Muscle layer of duodenum (tissue), 2 donors: ENCODE results near the gene GRID2IP.
"Not testable (repeated sequence)": the region's sequence is repeated elsewhere in the genome, so short reads cannot be mapped to it uniquely, and the experiment has no call there.

Experiments used
- H3K27ac ChIP-seq: one replicate; pipeline ENCODE4 v1.7.0; 2013; ENCODE audit warnings: mild to moderate bottlenecking, low read length
- H3K27me3 ChIP-seq: one replicate; pipeline ENCODE4 v1.7.0; 2013; ENCODE audit warnings: low read depth, mild to moderate bottlenecking, control low read depth, low read length
- H3K36me3 ChIP-seq, 2 donors: one replicate each; pipeline ENCODE4 v1.7.0; 2013; ENCODE audit warnings: low read length in 2 of 2, control low read depth in 1 of 2, mild to moderate bottlenecking in 1 of 2; ENCODE audit not compliant: insufficient read depth in 2 of 2, control insufficient read depth in 1 of 2
- H3K4me1 ChIP-seq, 2 donors: one replicate each; pipeline ENCODE4 v1.7.0; 2013; ENCODE audit warnings: low read length in 2 of 2, mild to moderate bottlenecking in 2 of 2, control low read depth in 1 of 2, moderate library complexity in 1 of 2; ENCODE audit not compliant: insufficient read depth in 2 of 2, control insufficient read depth in 1 of 2
- H3K4me3 ChIP-seq, 2 donors: one replicate each; pipeline ENCODE4 v1.7.0; 2013; ENCODE audit warnings: low read length in 2 of 2, low read depth in 1 of 2, mild to moderate bottlenecking in 1 of 2
- H3K9me3 ChIP-seq, 2 donors: one replicate each; pipeline ENCODE4 v1.7.0; 2013; ENCODE audit warnings: low read length in 2 of 2, control low read depth in 1 of 2, mild to moderate bottlenecking in 1 of 2; ENCODE audit not compliant: control insufficient read depth in 1 of 2
- donor health status: healthy.

GRID2IP gene

GRCh38 chr7:6577369-6578113 is 26.3 kb upstream of the GRID2IP start, which contains the start of gene ZDHHC4:
Gene ZDHHC4, plus strand, starts transcription at chr7:6577454. Its CDS starts 3,108 bp downstream, at chr7:6580562.
- Histone ChIP-seq H3K36me3 (peaks cover 14 to 25% of the 10 kb centered on the region in 2 donors), H3K9me3 (no peaks in the 10 kb centered on the region), H3K27me3 (no peaks in the 10 kb centered on the region), H3K4me3 (peak within 1 kb of the TSS; percentile 70 to 75), H3K4me1 (no peaks in the 10 kb centered on the region), H3K27ac (peak within 1 kb of the TSS; percentile 84)

GRCh38 chr7:6576867-6577368 is 25.7 kb upstream of the GRID2IP start:
- peaks cover 11 to 22% of the 10 kb centered on the region in 2 donors for H3K36me3 ChIP-seq
- not testable (repeated sequence) for H3K9me3 ChIP-seq, H3K4me1 ChIP-seq, H3K27me3 ChIP-seq, H3K27ac ChIP-seq
- peak overlapping the region; percentile 70 to 75 for H3K4me3 ChIP-seq

DNA sequence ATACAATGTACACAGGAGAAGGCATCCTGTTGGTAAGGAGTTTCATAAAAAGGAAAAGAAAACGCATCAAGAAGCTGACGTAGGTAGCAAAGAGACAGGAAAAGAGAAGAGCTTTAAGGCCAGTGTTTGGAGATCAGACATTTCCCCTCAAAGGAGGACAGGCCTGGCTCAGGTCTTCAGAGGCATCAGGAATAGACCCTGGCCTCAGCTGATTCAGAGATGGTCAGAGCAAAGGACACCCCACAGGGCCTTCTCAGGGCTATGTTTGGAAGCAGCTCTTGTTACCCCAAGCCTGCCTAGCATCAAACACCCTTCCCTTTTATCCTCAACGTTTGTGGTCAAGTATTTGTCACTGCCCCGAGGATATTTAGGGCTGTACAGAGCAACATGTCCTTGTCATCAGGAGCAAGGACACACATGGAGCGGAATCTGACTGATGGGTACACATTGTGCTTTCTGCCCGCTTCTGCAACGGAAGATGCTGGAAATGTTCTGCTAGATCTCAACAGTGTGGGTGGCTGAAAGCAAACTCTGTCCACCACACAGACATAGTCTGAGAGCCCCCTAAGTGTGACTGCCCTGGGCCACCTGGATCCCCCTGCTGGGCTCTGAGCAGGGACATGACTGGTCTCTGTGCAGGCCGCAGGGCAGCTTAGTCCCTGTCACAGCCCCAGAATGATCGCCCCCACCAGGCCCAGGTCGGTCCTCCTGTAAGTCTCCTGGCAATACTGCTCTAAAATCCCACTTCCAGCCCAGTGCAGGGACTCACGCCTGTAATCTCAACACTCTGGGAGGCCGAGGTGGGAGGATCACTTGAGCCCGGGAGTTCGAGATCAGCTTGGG is 25.0 kb upstream of the GRID2IP start:
- no peaks in the 10 kb centered on the region for H3K9me3 ChIP-seq
- peaks cover 4 to 16% of the 10 kb centered on the region in 2 donors for H3K36me3 ChIP-seq

DNA sequence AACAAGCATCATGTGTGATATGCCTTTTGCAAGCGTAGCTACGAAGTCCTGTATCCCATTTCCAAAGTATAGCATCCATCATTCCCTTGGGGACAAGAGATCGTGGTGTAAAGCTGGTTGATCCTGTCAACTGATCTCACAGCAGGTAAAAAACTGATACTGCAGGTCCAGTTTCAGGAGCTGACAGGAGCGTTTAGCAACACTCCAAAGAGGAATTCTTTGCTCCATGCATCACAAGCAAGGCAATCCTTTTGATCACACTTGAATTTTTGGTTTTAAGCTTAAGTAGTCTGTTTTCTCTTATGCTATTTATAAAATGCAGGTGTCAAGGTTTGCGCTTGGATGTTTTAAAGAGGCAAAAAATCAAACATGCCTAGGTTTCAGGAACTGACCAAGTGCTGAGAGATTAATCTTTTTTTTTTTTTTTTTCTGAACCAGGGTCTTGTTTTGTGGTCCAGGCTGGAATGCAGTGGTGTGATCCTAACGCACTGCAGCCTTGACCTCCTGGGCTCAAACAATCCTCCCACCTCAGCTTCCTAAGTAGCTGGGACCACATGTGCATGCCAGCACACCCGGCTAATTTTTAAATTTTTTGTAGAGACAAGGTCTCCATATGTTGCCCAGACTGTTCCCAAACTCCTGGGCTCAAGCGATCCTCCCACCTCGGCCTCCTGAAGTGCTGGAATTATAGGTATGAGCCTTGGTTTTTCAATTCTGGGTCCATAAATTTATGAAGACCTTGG is 24.2 kb upstream of the GRID2IP start:
- no peak overlapping the region for H3K27ac ChIP-seq
- H3K4me1 ChIP-seq: no peaks in the 10 kb centered on the region
- no peak overlapping the region for H3K4me3 ChIP-seq
- no peaks in the 10 kb centered on the region for H3K9me3 ChIP-seq
- H3K36me3 ChIP-seq: peaks cover 0 to 8% of the 10 kb centered on the region in 2 donors
- no peaks in the 10 kb centered on the region for H3K27me3 ChIP-seq

More for the DNA sequence above, 25.0 kb upstream of the GRID2IP start:
- Histone ChIP-seq H3K27me3 (no peaks in the 10 kb centered on the region), H3K4me3 (no peak overlapping the region), H3K4me1 (no peaks in the 10 kb centered on the region), H3K27ac (no peak overlapping the region)

GRCh38 chr7:6571160-6571779 is 20.0 kb upstream of the GRID2IP start:
- Histone ChIP-seq H3K27me3 (no peaks in the 10 kb centered on the region), H3K9me3 (no peaks in the 10 kb centered on the region), H3K36me3 (no peaks in the 10 kb centered on the region), H3K27ac (no peak overlapping the region), H3K4me3 (no peak overlapping the region), H3K4me1 (no peaks in the 10 kb centered on the region)

GRCh38 chr7:6567886-6568285 is 16.6 kb upstream of the GRID2IP start:
- no peaks in the 10 kb centered on the region for H3K27me3 ChIP-seq
- H3K4me3 ChIP-seq: no peak overlapping the region
- no peaks in the 10 kb centered on the region for H3K36me3 ChIP-seq
- H3K4me1 ChIP-seq: no peaks in the 10 kb centered on the region
- no peak overlapping the region for H3K27ac ChIP-seq
- H3K9me3 ChIP-seq: no peaks in the 10 kb centered on the region

DNA sequence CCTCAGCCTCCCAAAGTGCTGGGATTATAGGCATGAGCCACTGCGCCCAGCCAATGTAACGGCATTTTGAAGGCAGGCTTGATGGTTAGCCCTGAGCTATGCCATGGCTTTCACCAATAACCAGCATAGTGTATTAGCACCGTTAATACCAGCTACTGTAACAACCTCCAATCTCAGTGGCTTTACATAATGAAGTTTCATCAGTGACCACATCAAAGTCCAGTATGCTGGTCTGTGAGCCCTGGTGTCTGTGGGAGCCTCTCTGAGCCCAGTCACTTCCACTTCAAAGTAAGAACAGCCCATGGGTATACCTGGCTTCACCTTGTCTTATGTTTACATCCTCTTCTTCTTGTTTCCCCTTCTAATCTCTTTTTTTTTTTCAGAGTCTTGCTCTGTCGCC is 14.4 kb upstream of the GRID2IP start:
- Histone ChIP-seq H3K27me3 (no peaks in the 10 kb centered on the region), H3K4me3 (no peak overlapping the region), H3K27ac (no peak overlapping the region), H3K36me3 (no peaks in the 10 kb centered on the region), H3K4me1 (no peaks in the 10 kb centered on the region), H3K9me3 (no peaks in the 10 kb centered on the region)

GRCh38 chr7:6563936-6564770 is 12.9 kb upstream of the GRID2IP start:
- Histone ChIP-seq H3K27ac (no peak overlapping the region), H3K9me3 (no peaks in the 10 kb centered on the region), H3K4me3 (no peak overlapping the region), H3K27me3 (no peaks in the 10 kb centered on the region), H3K36me3 (no peaks in the 10 kb centered on the region), H3K4me1 (no peaks in the 10 kb centered on the region)

- Histone ChIP-seq H3K4me3 (no peak overlapping the region), H3K9me3 (no peaks in the 10 kb centered on the region), H3K36me3 (no peaks in the 10 kb centered on the region), H3K4me1 (no peaks in the 10 kb centered on the region), H3K27ac (no peak overlapping the region), H3K27me3 (no peaks in the 10 kb centered on the region)
Observed at GRCh38 chr7:6562106-6562505, 10.8 kb upstream of the GRID2IP start.

GRCh38 chr7:6559896-6560295 is 8.6 kb upstream of the GRID2IP start:
- no peaks in the 10 kb centered on the region for H3K9me3 ChIP-seq
- no peak overlapping the region for H3K27ac ChIP-seq
- no peaks in the 10 kb centered on the region for H3K4me1 ChIP-seq
- no peaks in the 10 kb centered on the region for H3K36me3 ChIP-seq
- no peaks in the 10 kb centered on the region for H3K27me3 ChIP-seq
- H3K4me3 ChIP-seq: no peak overlapping the region
